SK-N-SH (cell line): ENCODE results near the gene NR2F1-AS1. TPM values are rescaled to one million over a fixed set of nuclear protein-coding genes. Genes with fewer than 3 reads are reported as not detected.
A peak's percentile ranks its signal among the peaks of the same experiment; 100 is the strongest.

Source experiments
- CTCF ChIA-PET: fragments of 300-600, 350-600 bp; formaldehyde crosslinking; extraction: SDS; loops from one replicate; lab custom pipeline; 2021; lab: Yijun Ruan, JAX
- POLR2A ChIA-PET: fragments of 350-600 bp; sonication (Branson Sonifier 250); formaldehyde crosslinking; extraction: SDS; loops from one replicate; lab custom pipeline; 2020; ENCODE audit warnings: antibody characterized with exemption, inconsistent platforms; lab: Yijun Ruan, JAX
- DNase-seq: peaks from one replicate; pipeline ENCODE4 v3.0.0; 2012
- H2AFZ ChIP-seq: fragments of 200-600 bp; sonication (generic); 2 replicates; pipeline ENCODE4 v1.8.1; 2016; ENCODE audit warnings: antibody characterized with exemption, mild to moderate bottlenecking, low read depth
- H3F3A ChIP-seq: fragments of 200-600 bp; sonication (generic); replicated peaks from 2 replicates; pipeline ENCODE3; 2016; ENCODE audit warnings: antibody characterized with exemption, mild to moderate bottlenecking; ENCODE audit not compliant: insufficient read depth
- H3K27ac ChIP-seq, 2 experiments: fragments of 200-500 bp in 1 of 2; fragments of 200-600 bp in 1 of 2; sonication (Bioruptor generic) in 1 of 2; sonication (generic), shearing (Covaris generic) in 1 of 2; 2 replicates each; pipeline versions ENCODE4 v1.5.1 to v1.6.1; 2014 to 2016; ENCODE audit warnings: low read depth in 2 of 2, inconsistent platforms in 1 of 2, low read length in 1 of 2, mild to moderate bottlenecking in 1 of 2, mixed read lengths in 1 of 2
- H3K27me3 ChIP-seq: fragments of 200-600 bp; sonication (generic), shearing (Covaris generic); 2 replicates; pipeline ENCODE4 v1.6.1; 2016; ENCODE audit warnings: mixed run types; ENCODE audit not compliant: insufficient read depth
- H3K36me3 ChIP-seq, 2 experiments: fragments of 200-500 bp in 1 of 2; fragments of 200-600 bp in 1 of 2; sonication (Bioruptor generic) in 1 of 2; sonication (generic) in 1 of 2; replicated peaks in 1 of 2; 2 replicates each; pipeline versions ENCODE3 to v1.5.1; 2014 to 2016; ENCODE audit warnings: low read length in 1 of 2, mild to moderate bottlenecking in 1 of 2; ENCODE audit not compliant: insufficient read depth in 2 of 2, control insufficient read depth in 1 of 2
- H3K4me1 ChIP-seq, 2 experiments: fragments of 200-500 bp in 1 of 2; fragments of 200-600 bp in 1 of 2; sonication (Bioruptor generic) in 1 of 2; sonication (generic), shearing (Covaris generic) in 1 of 2; 2 replicates each; pipeline versions ENCODE4 v1.5.1 to v1.6.1; 2014 to 2016; ENCODE audit warnings: low read depth in 1 of 2, low read length in 1 of 2, mixed run types in 1 of 2; ENCODE audit not compliant: insufficient read depth in 2 of 2, control insufficient read depth in 1 of 2
- H3K4me2 ChIP-seq: fragments of 200-600 bp; sonication (generic), shearing (Covaris generic); 2 replicates; pipeline ENCODE4 v1.6.1; 2017; ENCODE audit warnings: mixed run types
- H3K4me3 ChIP-seq, 2 experiments: fragments of 200-500 bp in 1 of 2; fragments of 200-600 bp in 1 of 2; sonication (Bioruptor generic) in 1 of 2; sonication (generic), shearing (Covaris generic) in 1 of 2; 2 replicates each; pipeline versions ENCODE4 v1.5.1 to v1.8.1; 2014 to 2016; ENCODE audit warnings: low read depth in 2 of 2, inconsistent platforms in 1 of 2, low read length in 1 of 2, mild to moderate bottlenecking in 1 of 2, mixed read lengths in 1 of 2, moderate library complexity in 1 of 2
- H3K79me2 ChIP-seq: fragments of 200-600 bp; sonication (generic); 2 replicates; pipeline ENCODE4 v1.8.1; 2017; ENCODE audit warnings: mild to moderate bottlenecking; ENCODE audit not compliant: insufficient read depth
- H3K9ac ChIP-seq: fragments of 200-600 bp; sonication (generic); 2 replicates; pipeline ENCODE4 v1.6.1; 2017; ENCODE audit warnings: mixed run types
- H3K9me2 ChIP-seq: fragments of 200-600 bp; sonication (generic); 2 replicates; pipeline ENCODE4 v1.6.1; 2017; ENCODE audit warnings: mixed run types
- H3K9me3 ChIP-seq: fragments of 200-600 bp; sonication (generic); 2 replicates; pipeline ENCODE4 v1.6.1; 2017; ENCODE audit warnings: mixed run types, mild to moderate bottlenecking, moderate library complexity
- H4K20me1 ChIP-seq: fragments of 200-600 bp; sonication (generic); 2 replicates; pipeline ENCODE4 v1.6.1; 2017; ENCODE audit warnings: mild to moderate bottlenecking, mixed run types; ENCODE audit not compliant: insufficient read depth
- CHD2 ChIP-seq: fragments of 150-350 bp; IDR thresholded peaks from 2 replicates; pipeline ENCODE4 v1.6.1; 2018; ENCODE audit warnings: low read length; ENCODE audit not compliant: partially characterized antibody
- ELF1 ChIP-seq: IDR thresholded peaks from 2 replicates; pipeline ENCODE4 v1.4.0; 2012
- EP300 ChIP-seq, 2 experiments: IDR thresholded peaks; 2 replicates each; pipeline versions ENCODE4 v1.4.0 to v1.6.1; 2012; ENCODE audit warnings: borderline replicate concordance in 1 of 2, low read depth in 1 of 2, low read length in 1 of 2
- EZH2phosphoT487 ChIP-seq: fragments of 200-600 bp; sonication (generic); IDR thresholded peaks from 2 replicates; pipeline ENCODE4 v1.6.1; 2017; ENCODE audit warnings: low read depth, mixed run types, mild to moderate bottlenecking, antibody characterized with exemption, moderate library complexity, borderline replicate concordance
- FOSL2 ChIP-seq: IDR thresholded peaks from 2 replicates; pipeline ENCODE4 v1.4.0; 2012; ENCODE audit warnings: low read depth, mild to moderate bottlenecking, moderate library complexity, borderline replicate concordance
- FOXM1 ChIP-seq: IDR thresholded peaks from 2 replicates; pipeline ENCODE4 v1.4.0; 2012; ENCODE audit warnings: low read depth, mild to moderate bottlenecking
- GABPA ChIP-seq: IDR thresholded peaks from 2 replicates; pipeline ENCODE4 v1.4.0; 2012; ENCODE audit warnings: low read depth, mild to moderate bottlenecking
- JUND ChIP-seq: IDR thresholded peaks from 2 replicates; pipeline ENCODE4 v1.4.0; 2012
- MEF2A ChIP-seq: IDR thresholded peaks from 2 replicates; pipeline ENCODE4 v1.4.0; 2012; ENCODE audit warnings: low read depth, borderline replicate concordance
- MXI1 ChIP-seq: IDR thresholded peaks from 2 replicates; pipeline ENCODE4 v1.6.1; 2012; ENCODE audit warnings: mild to moderate bottlenecking, low read depth, low read length, improper control_type of control experiment
- POLR2AphosphoS5 ChIP-seq: IDR thresholded peaks from 2 replicates; pipeline ENCODE4 v1.6.1; 2012; ENCODE audit warnings: low read depth, low read length
- RCOR1 ChIP-seq: fragments of 150-350 bp; IDR thresholded peaks from 2 replicates; pipeline ENCODE4 v1.6.1; 2017; ENCODE audit warnings: antibody characterized with exemption, low read length
- RFX5 ChIP-seq: IDR thresholded peaks from 2 replicates; pipeline ENCODE4 v1.6.1; 2012; ENCODE audit warnings: mild to moderate bottlenecking, improper control_type of control experiment, low read length
- SIN3A ChIP-seq: IDR thresholded peaks from 2 replicates; pipeline ENCODE4 v1.6.1; 2012; ENCODE audit warnings: low read depth, mild to moderate bottlenecking, low read length, moderate library complexity, borderline replicate concordance
- SMC3 ChIP-seq: IDR thresholded peaks from 2 replicates; pipeline ENCODE4 v1.6.1; 2012; ENCODE audit warnings: low read depth, low read length, improper control_type of control experiment
- TAF1 ChIP-seq: IDR thresholded peaks from 2 replicates; pipeline ENCODE4 v1.6.1; 2012; ENCODE audit warnings: low read depth, mild to moderate bottlenecking, low read length, moderate library complexity, borderline replicate concordance
- TCF12 ChIP-seq: IDR thresholded peaks from 2 replicates; pipeline ENCODE4 v1.4.0; 2012
- YY1 ChIP-seq: IDR thresholded peaks from 2 replicates; pipeline ENCODE4 v1.4.0; 2012; ENCODE audit warnings: low read depth, mild to moderate bottlenecking
- WGBS: methylation state at CpG from one replicate; pipeline ENCODE4 v1.1.6; 2017; ENCODE audit warnings: low lambda C conversion rate; 5-methylcytosine and 5-hydroxymethylcytosine counted together
- polyA plus RNA-seq, 3 experiments: library from polyadenylated mRNA; depleted of rRNA; stranded (reverse); fragments of >200 nt; gene quantifications; 2 replicates each; pipeline ENCODE4 v1.2.3, GENCODE V29; 2012
- TF ChIP-seq, protein P1 (sequence below): fragments of 200-600 bp; sonication (generic); IDR thresholded peaks from 2 replicates; pipeline ENCODE4 v1.6.1; 2017; ENCODE audit warnings: antibody characterized with exemption, mild to moderate bottlenecking, moderate library complexity
- TF ChIP-seq, protein P2 (sequence below): IDR thresholded peaks from 2 replicates; pipeline ENCODE4 v1.4.0; 2012; ENCODE audit warnings: low read depth
- TF ChIP-seq, protein P3 (sequence below): IDR thresholded peaks from 2 replicates; pipeline ENCODE4 v1.4.0; 2012; ENCODE audit warnings: low read depth, borderline replicate concordance
- TF ChIP-seq, protein P4 (sequence below): fragments of 150-350 bp; IDR thresholded peaks from 2 replicates; pipeline ENCODE4 v1.6.1; 2016; ENCODE audit warnings: mild to moderate bottlenecking, low read depth, low read length

Gene NR2F1-AS1
- polyA plus RNA-seq, 1 of the 3 experiments (the other 2 are of a cell fraction), result 7.4 TPM

DNA sequence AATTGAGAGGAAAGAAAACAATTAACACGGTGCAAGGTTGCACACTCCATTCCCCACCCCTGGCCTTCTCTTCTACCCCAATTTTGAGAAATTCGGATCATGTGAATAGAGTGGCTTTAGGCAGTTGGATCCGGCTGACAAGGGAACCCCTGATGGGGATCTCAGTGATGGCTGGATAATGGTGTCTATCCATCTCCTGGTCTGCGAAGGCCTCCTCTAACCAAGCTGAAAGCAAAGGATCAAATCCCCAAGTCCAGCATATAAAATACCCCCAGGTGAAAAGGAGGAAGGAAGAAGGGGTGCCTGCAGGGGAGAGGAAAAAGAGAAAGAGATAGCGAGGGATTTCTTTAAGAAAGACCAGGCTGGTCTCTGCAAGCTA, 18.0 kb upstream of the NR2F1-AS1 start:
- POLR2A ChIA-PET, result no interaction called here
- H3K27me3 ChIP-seq, result no peaks in the 10 kb centered on the region

DNA sequence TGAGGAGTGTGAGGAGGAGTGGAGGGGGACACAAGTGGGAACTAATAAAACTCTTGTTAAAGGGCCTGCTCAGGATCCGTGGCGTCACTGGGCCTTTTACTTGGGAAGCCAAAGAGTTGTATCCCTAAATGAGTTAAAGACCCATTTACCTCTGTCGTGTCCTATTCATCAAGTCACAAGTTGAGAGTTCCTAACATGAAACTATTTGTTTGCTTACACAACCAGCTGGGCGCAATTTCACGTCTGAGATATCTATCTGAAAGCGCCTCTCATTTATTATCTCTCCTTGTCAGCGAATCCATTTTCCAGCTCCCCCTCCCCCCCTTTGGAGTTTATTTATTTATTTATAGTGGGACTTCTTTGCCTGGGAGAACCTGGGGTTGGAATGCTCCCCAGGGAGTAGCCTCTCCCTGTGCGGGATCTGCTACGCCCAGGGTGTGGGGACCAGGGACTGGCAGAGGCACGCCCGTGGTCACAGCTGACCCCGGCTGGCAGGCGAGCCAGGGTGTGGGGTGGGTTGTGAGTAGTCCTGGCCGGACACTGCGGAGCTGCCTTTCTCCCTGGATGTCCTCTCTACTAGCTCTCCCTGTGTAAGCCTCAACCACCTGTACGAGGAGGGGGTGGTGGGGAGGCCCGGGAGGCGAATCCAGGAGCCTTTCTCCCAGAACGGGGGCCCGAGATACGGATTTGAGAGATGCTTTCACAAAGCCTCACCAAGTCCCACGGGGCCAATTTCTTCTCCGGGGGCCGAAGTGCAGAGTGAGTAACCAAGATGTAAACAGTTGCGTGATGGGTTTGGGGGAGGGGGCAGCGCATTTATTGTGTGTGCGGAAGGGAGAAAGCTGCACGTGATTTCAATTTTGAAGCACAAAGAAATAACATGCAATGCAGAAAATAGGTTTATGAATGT, 17.3 kb upstream of the NR2F1-AS1 start:
- Histone ChIP-seq H3K36me3 (peaks cover 13 to 24% of the 10 kb centered on the region in 2 experiments), H3K9me3 (no peaks in the 10 kb centered on the region), H3F3A (peaks cover 9% of the 10 kb centered on the region), H3K9ac (no peak overlapping the region), H3K4me2 (no peak overlapping the region), H3K9me2 (no peaks in the 10 kb centered on the region), H3K27me3 (no peaks in the 10 kb centered on the region), H3K79me2 (peaks cover 1% of the 10 kb centered on the region; the same call in 1 of the 2 replicates), H3K27ac (no peak overlapping the region), H2AFZ (no peak overlapping the region), H3K4me3 (no peak overlapping the region), H3K4me1 (peaks cover 6 to 20% of the 10 kb centered on the region in 2 experiments; a peak in 2 of 4 replicates), H4K20me1 (no peaks in the 10 kb centered on the region)
- 92% methylated on average over 27 of the region's 28 CpGs for WGBS
- ChIA-PET POLR2A (interaction anchor here (1.3 kb wide), 1 partner anchor 10 kb away, joined by 3 read pairs; no protein-coding TSS in a partner anchor), CTCF (interaction anchor here (0.7 to 5.1 kb wide), 5 partner anchors 9 to 1094 kb away, joined by 3 to 32 read pairs (median 3); no protein-coding TSS in a partner anchor)
- DNase-seq, result peak; percentile 22
- TF ChIP-seq MXI1 (no peak), TAF1 (no peak), YY1 (no peak), GABPA (no peak), EZH2phosphoT487 (no peak), ELF1 (no peak)
- TF ChIP-seq, protein P1, sequence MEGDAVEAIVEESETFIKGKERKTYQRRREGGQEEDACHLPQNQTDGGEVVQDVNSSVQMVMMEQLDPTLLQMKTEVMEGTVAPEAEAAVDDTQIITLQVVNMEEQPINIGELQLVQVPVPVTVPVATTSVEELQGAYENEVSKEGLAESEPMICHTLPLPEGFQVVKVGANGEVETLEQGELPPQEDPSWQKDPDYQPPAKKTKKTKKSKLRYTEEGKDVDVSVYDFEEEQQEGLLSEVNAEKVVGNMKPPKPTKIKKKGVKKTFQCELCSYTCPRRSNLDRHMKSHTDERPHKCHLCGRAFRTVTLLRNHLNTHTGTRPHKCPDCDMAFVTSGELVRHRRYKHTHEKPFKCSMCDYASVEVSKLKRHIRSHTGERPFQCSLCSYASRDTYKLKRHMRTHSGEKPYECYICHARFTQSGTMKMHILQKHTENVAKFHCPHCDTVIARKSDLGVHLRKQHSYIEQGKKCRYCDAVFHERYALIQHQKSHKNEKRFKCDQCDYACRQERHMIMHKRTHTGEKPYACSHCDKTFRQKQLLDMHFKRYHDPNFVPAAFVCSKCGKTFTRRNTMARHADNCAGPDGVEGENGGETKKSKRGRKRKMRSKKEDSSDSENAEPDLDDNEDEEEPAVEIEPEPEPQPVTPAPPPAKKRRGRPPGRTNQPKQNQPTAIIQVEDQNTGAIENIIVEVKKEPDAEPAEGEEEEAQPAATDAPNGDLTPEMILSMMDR, result no peak
- TF ChIP-seq, protein P2, sequence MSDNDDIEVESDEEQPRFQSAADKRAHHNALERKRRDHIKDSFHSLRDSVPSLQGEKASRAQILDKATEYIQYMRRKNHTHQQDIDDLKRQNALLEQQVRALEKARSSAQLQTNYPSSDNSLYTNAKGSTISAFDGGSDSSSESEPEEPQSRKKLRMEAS, result no peak

More for the DNA sequence above, 18.0 kb upstream of the NR2F1-AS1 start:
- no peak overlapping the region for H3K4me3 ChIP-seq
- no peaks in the 10 kb centered on the region for H4K20me1 ChIP-seq
- DNase-seq, result peak; percentile 23
- H3K4me1 ChIP-seq, result peaks cover 6 to 20% of the 10 kb centered on the region in 2 experiments; a peak in 2 of 4 replicates
- no peak overlapping the region for H3K9ac ChIP-seq
- H3K9me2 ChIP-seq, result no peaks in the 10 kb centered on the region
- 0 out of 2 replicates have a peak overlapping the region, but pooled peaks have one; percentile 54 for H2AFZ ChIP-seq
- peaks cover 9% of the 10 kb centered on the region for H3F3A ChIP-seq
- no peaks in the 10 kb centered on the region for H3K9me3 ChIP-seq
- TF ChIP-seq CHD2 (no peak), RCOR1 (no peak), SIN3A (no peak), TAF1 (no peak), JUND (no peak), TCF12 (no peak), FOXM1 (no peak), SMC3 (no peak), FOSL2 (no peak), POLR2AphosphoS5 (no peak), EZH2phosphoT487 (no peak), ELF1 (no peak), MEF2A (no peak), RFX5 (no peak), EP300 (IDR thresholded peaks at IDR 0.05; ENCODE audit: borderline replicate concordance in 1 of 2, low read depth in 1 of 2, low read length in 1 of 2) (no peak)
- TF ChIP-seq, protein P2, result no peak
- TF ChIP-seq, protein P3, sequence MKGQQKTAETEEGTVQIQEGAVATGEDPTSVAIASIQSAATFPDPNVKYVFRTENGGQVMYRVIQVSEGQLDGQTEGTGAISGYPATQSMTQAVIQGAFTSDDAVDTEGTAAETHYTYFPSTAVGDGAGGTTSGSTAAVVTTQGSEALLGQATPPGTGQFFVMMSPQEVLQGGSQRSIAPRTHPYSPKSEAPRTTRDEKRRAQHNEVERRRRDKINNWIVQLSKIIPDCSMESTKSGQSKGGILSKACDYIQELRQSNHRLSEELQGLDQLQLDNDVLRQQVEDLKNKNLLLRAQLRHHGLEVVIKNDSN, result no peak
- TF ChIP-seq, protein P4, sequence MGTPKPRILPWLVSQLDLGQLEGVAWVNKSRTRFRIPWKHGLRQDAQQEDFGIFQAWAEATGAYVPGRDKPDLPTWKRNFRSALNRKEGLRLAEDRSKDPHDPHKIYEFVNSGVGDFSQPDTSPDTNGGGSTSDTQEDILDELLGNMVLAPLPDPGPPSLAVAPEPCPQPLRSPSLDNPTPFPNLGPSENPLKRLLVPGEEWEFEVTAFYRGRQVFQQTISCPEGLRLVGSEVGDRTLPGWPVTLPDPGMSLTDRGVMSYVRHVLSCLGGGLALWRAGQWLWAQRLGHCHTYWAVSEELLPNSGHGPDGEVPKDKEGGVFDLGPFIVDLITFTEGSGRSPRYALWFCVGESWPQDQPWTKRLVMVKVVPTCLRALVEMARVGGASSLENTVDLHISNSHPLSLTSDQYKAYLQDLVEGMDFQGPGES, result no peak
- WGBS, result 90% methylated on average over 5 of the region's 5 CpGs
- H3K27ac ChIP-seq, result peak overlapping the region; percentile 47 to 61; a peak in 2 of 4 replicates
- CTCF ChIA-PET, result interaction anchor here (0.8 to 5.1 kb wide), 4 partner anchors 9 to 1094 kb away, joined by 3 to 32 read pairs (median 4); no protein-coding TSS in a partner anchor
- peak overlapping the region; percentile 55 for H3K4me2 ChIP-seq
- peaks cover 7 to 17% of the 10 kb centered on the region in 2 experiments for H3K36me3 ChIP-seq
- no peaks in the 10 kb centered on the region for H3K79me2 ChIP-seq
